Epithelial cell of esophagus (primary cell): ENCODE measurements around the gene CADM1.
A peak's percentile ranks its signal among the peaks of the same experiment; 100 is the strongest.

Source experiments
- DNase-seq: peaks from one replicate; pipeline ENCODE4 v3.0.0; 2010; ENCODE audit warnings: low read depth
- H3K4me3 ChIP-seq: 2 replicates; pipeline ENCODE4 v1.5.1; 2011; ENCODE audit warnings: mild to moderate bottlenecking, low read length, control low read depth
- CTCF ChIP-seq: IDR thresholded peaks from 2 replicates; pipeline ENCODE4 v1.5.1; 2011; ENCODE audit warnings: low read depth, mild to moderate bottlenecking, low read length, control low read depth, inconsistent platforms; ENCODE audit not compliant: insufficient read depth; ENCODE audit errors: missing control alignments

Gene CADM1

DNA sequence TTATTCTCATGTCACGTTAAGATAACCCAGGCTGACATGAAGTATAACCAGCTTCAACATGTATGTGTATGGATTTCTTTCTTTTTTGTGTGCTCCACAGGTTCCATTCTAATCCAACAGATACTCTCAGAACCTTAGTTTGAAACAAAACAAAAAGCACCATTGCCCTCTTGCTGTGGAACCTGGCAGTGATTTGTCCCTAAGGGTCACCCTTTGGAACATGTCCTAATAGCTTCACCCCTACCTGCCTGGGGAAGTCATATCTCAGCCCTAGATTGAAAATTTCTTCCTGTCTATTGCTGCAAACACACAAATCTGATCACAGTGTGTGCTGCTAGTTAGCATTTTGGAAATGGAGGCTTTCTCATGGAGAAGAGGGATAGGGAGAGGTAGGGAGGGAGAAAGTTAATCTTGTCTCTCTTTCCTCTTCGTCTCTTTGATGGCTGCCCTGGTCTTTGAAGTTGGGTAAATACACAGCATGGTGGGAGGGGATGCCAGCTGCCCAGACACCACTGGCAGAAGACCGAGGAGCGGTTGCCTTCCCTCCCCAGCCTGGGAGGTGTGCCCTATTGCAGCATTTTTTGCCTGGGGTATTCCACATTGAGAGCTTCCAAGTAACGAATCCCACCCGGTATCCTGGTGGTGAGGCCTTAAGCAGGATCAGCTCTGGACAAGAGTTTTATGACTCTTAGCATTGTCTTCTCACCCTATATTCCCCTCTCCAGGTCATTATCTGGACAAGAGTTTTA, 11.6 kb upstream of the CADM1 start:
- DNase-seq, result no peak
- H3K4me3 ChIP-seq, result no peak overlapping the region
- no peak for TF ChIP-seq CTCF

DNA sequence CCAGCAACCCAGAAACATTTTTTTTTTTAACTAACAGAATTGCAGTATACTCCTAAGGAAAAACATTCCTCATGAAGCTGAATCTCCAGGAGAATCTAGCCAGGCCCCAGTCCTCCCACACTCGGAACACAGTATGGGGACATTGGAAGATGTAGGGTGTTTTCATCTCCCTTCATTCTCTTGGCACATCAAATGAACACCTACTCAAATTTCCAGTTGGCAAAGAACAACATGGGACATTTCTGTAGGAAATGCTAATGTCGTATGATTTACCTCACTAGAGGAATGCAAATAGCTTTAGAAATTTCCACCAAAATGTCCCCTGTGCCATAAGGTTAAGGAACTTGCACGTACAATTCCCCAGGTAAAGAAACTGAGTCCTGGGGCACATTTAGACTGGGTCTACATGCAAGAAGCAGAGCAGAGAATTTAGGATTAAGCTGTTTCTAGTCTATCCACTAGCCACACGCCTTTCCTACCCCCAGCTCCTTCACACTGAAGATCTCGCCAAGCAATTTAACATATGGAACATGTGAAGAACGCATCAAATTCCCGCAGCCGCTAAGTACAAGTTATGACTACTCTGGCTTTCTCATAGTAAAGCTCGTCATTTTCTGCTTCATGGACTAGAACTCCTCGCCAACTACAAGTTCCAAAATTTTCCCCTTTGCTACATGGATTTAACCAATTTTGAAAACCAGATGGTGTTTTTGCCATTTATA, 2.9 kb upstream of the CADM1 start:
- no peak for TF ChIP-seq CTCF
- no peak for DNase-seq
- no peak overlapping the region for H3K4me3 ChIP-seq

GRCh38 chr11:115505175-115505574, 960 bp upstream of the CADM1 start:
- no peak for TF ChIP-seq CTCF
- peak overlapping the region; percentile 51 for H3K4me3 ChIP-seq
- no peak for DNase-seq

GRCh38 chr11:115503886-115504275, 334 bp downstream of the CADM1 start:
- DNase-seq, result no peak
- peak overlapping the region; percentile 51 for H3K4me3 ChIP-seq
- TF ChIP-seq CTCF, result no peak

DNA sequence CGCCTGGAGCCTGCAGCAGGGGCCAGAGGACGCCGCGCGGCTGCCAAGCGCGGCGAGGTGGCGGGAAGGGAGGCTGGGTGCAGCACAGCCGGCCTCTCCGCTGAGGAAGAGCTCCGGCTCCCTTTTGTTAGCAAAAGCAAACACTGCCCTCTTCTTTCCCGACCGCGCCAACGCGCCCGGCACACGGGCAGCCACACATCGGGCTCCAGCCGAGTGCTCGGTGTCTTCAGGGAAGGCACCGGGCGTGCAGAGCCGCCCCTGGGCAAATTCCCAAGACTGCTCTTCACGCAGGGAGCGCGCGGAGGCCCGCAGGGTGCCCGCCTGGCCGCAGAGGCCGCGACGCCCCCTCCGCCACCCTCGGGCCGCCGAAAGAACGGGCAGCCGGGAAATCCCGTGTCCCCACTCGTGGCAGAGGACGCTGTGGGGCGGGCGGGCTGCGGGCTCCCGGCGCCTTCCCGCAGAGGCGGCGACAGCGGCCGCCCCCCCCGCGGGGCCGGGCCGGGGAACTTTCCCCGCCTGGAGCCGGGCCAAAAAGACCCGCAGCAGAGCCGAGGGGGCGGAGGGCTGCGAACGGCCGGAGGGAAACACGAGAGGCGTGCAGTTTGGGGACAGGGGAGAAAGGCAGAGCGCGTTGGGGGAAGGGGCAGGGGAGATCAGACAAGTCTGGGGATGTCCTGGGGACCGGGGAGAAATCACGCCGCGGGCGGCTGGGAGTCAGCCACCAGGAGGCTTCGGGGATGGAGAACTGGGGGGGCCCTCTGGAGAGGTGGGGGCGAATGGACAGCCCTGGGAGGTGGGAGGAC, 931 bp downstream of the CADM1 start:
- peak; percentile 28 for DNase-seq
- TF ChIP-seq CTCF, result peak; percentile 20
- peak overlapping the region; percentile 51 for H3K4me3 ChIP-seq

- TF ChIP-seq CTCF, result no peak
- DNase-seq, result no peak
- peak overlapping the region; percentile 20 for H3K4me3 ChIP-seq
Measured at GRCh38 chr11:115502636-115503082, 1.6 kb downstream of the CADM1 start.
